ENCODE measurements around the gene KDM2A. TPM values are rescaled to one million over a fixed set of nuclear protein-coding genes. Genes with fewer than 3 reads are reported as not detected.
"Not testable (repeated sequence)": the region's sequence is repeated elsewhere in the genome, so short reads cannot be mapped to it uniquely, and the experiment has no call there.

KDM2A gene
- total and polyA plus RNA-seq, 2 experiments from 2014 or later, result 25.0 to 54.1 TPM

DNA sequence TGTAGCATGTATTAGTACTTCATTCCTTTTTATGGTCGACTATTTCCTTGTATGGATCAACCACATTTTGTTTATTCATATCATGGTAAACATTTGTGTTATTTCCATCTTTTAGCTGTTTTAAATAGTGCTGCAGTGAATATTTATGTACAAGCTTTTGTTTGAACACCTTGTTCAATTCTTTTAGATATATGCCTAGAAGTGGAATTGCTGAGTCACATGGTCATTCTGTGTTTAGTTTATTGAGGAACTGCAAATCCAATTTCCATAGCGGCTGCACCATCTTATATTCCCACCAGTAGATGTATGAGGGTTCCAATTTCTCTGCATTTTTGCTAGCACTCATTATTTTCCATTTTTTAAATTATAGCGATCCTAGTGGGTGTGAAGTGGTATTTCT lies 85.8 kb downstream of the KDM2A start:
- H3K9me3 Mint-ChIP-seq, result no peaks in the 10 kb centered on the region
- Histone ChIP-seq H4K20me1 (replicated peaks; ENCODE audit: insufficient read depth) (no peaks in the 10 kb centered on the region; the same call in none of the 2 replicates), H3K4me1 (ENCODE audit: insufficient read depth) (no peaks in the 10 kb centered on the region), H3K4me2 (no peak overlapping the region), H2AFZ (no peak overlapping the region), H3K4me3 (no peak overlapping the region), H3K27ac (ENCODE audit: low read depth) (no peak overlapping the region), H3K36me3 (ENCODE audit: insufficient read depth) (peaks cover 7% of the 10 kb centered on the region), H3K27me3 (ENCODE audit: insufficient read depth) (no peaks in the 10 kb centered on the region), H3K79me2 (replicated peaks; ENCODE audit: insufficient read depth) (0 out of 2 replicates have a peak, but pooled peaks cover 4% of the 10 kb centered on the region), H3F3A (replicated peaks; ENCODE audit: low read depth) (no peaks in the 10 kb centered on the region), H3K9me2 (ENCODE audit: insufficient read depth) (no peaks in the 10 kb centered on the region)
- no peak for DNase-seq (ENCODE audit: low spot score)
- peaks cover 29% of the 10 kb centered on the region for H3K36me3 Mint-ChIP-seq (ENCODE audit: low read depth)
- no peak overlapping the region for H3K4me3 Mint-ChIP-seq
- ATAC-seq, result no peak
- peak overlapping the region; percentile 59; the same call in 1 of the 2 replicates for H3K27ac Mint-ChIP-seq
- TF ChIP-seq ZNF114 (CRISPR knock-in tag; IDR thresholded peaks at IDR 0.05), result no peak
- no peak for TF ChIP-seq CREB1 (CRISPR knock-in tag; IDR thresholded peaks at IDR 0.05; ENCODE audit: low read depth)
- TF ChIP-seq ZNF331 (CRISPR knock-in tag; IDR thresholded peaks at IDR 0.05; ENCODE audit: low read depth), result no peak
- no peak for TF ChIP-seq REST (IDR thresholded peaks at IDR 0.05; ENCODE audit: unreplicated experiment)
- TF ChIP-seq EZH2 (IDR thresholded peaks at IDR 0.05; ENCODE audit: low read depth, unreplicated experiment), result no peak
- TF ChIP-seq JUNB (IDR thresholded peaks at IDR 0.05; ENCODE audit: unreplicated experiment), result no peak
- no peak for TF ChIP-seq NANOG (IDR thresholded peaks at IDR 0.05; ENCODE audit: borderline replicate concordance)
- no peak for TF ChIP-seq STAT1 (IDR thresholded peaks at IDR 0.05; ENCODE audit: unreplicated experiment)
- TF ChIP-seq, protein P1, sequence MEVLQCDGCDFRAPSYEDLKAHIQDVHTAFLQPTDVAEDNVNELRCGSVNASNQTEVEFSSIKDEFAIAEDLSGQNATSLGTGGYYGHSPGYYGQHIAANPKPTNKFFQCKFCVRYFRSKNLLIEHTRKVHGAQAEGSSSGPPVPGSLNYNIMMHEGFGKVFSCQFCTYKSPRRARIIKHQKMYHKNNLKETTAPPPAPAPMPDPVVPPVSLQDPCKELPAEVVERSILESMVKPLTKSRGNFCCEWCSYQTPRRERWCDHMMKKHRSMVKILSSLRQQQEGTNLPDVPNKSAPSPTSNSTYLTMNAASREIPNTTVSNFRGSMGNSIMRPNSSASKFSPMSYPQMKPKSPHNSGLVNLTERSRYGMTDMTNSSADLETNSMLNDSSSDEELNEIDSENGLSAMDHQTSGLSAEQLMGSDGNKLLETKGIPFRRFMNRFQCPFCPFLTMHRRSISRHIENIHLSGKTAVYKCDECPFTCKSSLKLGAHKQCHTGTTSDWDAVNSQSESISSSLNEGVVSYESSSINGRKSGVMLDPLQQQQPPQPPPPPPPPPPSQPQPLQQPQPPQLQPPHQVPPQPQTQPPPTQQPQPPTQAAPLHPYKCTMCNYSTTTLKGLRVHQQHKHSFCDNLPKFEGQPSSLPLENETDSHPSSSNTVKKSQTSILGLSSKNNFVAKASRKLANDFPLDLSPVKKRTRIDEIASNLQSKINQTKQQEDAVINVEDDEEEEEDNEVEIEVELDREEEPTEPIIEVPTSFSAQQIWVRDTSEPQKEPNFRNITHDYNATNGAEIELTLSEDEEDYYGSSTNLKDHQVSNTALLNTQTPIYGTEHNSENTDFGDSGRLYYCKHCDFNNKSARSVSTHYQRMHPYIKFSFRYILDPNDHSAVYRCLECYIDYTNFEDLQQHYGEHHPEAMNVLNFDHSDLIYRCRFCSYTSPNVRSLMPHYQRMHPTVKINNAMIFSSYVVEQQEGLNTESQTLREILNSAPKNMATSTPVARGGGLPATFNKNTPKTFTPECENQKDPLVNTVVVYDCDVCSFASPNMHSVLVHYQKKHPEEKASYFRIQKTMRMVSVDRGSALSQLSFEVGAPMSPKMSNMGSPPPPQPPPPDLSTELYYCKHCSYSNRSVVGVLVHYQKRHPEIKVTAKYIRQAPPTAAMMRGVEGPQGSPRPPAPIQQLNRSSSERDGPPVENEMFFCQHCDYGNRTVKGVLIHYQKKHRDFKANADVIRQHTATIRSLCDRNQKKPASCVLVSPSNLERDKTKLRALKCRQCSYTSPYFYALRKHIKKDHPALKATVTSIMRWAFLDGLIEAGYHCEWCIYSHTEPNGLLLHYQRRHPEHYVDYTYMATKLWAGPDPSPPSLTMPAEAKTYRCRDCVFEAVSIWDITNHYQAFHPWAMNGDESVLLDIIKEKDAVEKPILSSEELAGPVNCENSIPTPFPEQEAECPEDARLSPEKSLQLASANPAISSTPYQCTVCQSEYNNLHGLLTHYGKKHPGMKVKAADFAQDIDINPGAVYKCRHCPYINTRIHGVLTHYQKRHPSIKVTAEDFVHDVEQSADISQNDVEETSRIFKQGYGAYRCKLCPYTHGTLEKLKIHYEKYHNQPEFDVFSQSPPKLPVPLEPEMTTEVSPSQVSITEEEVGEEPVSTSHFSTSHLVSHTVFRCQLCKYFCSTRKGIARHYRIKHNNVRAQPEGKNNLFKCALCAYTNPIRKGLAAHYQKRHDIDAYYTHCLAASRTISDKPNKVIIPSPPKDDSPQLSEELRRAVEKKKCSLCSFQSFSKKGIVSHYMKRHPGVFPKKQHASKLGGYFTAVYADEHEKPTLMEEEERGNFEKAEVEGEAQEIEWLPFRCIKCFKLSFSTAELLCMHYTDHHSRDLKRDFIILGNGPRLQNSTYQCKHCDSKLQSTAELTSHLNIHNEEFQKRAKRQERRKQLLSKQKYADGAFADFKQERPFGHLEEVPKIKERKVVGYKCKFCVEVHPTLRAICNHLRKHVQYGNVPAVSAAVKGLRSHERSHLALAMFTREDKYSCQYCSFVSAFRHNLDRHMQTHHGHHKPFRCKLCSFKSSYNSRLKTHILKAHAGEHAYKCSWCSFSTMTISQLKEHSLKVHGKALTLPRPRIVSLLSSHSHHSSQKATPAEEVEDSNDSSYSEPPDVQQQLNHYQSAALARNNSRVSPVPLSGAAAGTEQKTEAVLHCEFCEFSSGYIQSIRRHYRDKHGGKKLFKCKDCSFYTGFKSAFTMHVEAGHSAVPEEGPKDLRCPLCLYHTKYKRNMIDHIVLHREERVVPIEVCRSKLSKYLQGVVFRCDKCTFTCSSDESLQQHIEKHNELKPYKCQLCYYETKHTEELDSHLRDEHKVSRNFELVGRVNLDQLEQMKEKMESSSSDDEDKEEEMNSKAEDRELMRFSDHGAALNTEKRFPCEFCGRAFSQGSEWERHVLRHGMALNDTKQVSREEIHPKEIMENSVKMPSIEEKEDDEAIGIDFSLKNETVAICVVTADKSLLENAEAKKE (CRISPR knock-in tag; IDR thresholded peaks at IDR 0.05), result no peak
- no peak for TF ChIP-seq EZH2phosphoT487 (IDR thresholded peaks at IDR 0.05; ENCODE audit: unreplicated experiment)
- no peak for TF ChIP-seq POLR2AphosphoS5 (IDR thresholded peaks at IDR 0.05; ENCODE audit: low read depth)
- peaks cover 4% of the 10 kb centered on the region for H3K27me3 Mint-ChIP-seq (ENCODE audit: insufficient read depth, low read depth, poor library complexity)
- H3K4me1 Mint-ChIP-seq, result no peaks in the 10 kb centered on the region

- not testable (repeated sequence) for H3K4me3 Mint-ChIP-seq; DNase-seq (ENCODE audit: low spot score); H3K4me2 ChIP-seq; H3K27ac ChIP-seq (ENCODE audit: low read depth); H2AFZ ChIP-seq; H3K79me2 ChIP-seq (replicated peaks; ENCODE audit: insufficient read depth); H3K4me1 ChIP-seq (ENCODE audit: insufficient read depth); H4K20me1 ChIP-seq (replicated peaks; ENCODE audit: insufficient read depth); H3K27ac Mint-ChIP-seq; H3K4me1 Mint-ChIP-seq; H3K9me3 Mint-ChIP-seq; H3K27me3 Mint-ChIP-seq (ENCODE audit: insufficient read depth, low read depth, poor library complexity); H3K9me2 ChIP-seq (ENCODE audit: insufficient read depth); H3K27me3 ChIP-seq (ENCODE audit: insufficient read depth); H3K4me3 ChIP-seq; ATAC-seq; H3F3A ChIP-seq (replicated peaks; ENCODE audit: low read depth)
- peaks cover 28% of the 10 kb centered on the region for H3K36me3 Mint-ChIP-seq (ENCODE audit: low read depth)
- H3K36me3 ChIP-seq (ENCODE audit: insufficient read depth), result peaks cover 13% of the 10 kb centered on the region
Measured at GRCh38 chr11:67209222-67209621, 90.2 kb downstream of the KDM2A start.

All from GM23338 (cell line).